Measurements from ENCODE around the gene CEP131. TPM values are rescaled to one million over a fixed set of nuclear protein-coding genes. Genes with fewer than 3 reads are reported as not detected.

The CEP131 gene
- total RNA-seq, 4 donors from 2014 or later: 9.2 to 35.0 (median 20.9) TPM

DNA sequence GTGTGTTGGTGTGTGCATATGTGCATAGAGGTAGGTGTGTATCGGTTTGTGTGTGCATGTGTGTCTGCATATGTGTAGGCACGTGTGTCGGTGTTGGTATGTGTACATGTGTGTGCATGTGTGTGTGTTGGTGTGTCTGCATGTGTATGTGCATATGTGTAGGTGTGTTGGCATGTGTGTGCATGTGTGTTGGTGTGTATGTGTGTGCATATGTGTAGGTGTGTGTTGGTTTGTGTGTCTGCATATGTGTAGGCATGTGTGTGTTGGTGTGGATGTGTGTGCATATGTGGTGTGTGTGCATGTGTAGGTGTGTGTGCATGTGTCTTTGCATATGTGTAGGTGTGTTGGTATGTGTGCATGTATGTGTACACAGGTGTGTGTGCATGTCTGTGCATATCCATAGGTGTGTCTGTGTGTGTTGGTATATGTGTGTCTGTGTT is 52.9 kb downstream of the CEP131 start:
- no peak overlapping the region for H3K27ac ChIP-seq
- TF ChIP-seq, protein P1, sequence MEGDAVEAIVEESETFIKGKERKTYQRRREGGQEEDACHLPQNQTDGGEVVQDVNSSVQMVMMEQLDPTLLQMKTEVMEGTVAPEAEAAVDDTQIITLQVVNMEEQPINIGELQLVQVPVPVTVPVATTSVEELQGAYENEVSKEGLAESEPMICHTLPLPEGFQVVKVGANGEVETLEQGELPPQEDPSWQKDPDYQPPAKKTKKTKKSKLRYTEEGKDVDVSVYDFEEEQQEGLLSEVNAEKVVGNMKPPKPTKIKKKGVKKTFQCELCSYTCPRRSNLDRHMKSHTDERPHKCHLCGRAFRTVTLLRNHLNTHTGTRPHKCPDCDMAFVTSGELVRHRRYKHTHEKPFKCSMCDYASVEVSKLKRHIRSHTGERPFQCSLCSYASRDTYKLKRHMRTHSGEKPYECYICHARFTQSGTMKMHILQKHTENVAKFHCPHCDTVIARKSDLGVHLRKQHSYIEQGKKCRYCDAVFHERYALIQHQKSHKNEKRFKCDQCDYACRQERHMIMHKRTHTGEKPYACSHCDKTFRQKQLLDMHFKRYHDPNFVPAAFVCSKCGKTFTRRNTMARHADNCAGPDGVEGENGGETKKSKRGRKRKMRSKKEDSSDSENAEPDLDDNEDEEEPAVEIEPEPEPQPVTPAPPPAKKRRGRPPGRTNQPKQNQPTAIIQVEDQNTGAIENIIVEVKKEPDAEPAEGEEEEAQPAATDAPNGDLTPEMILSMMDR (IDR thresholded peaks at IDR 0.05): no peak
- TF ChIP-seq POLR2A (IDR thresholded peaks at IDR 0.05): no peak
- no peak for TF ChIP-seq EP300 (IDR thresholded peaks at IDR 0.05)
- WGBS, 2 donors: 94 to 95% methylated on average over 3 of the region's 3 CpGs

DNA sequence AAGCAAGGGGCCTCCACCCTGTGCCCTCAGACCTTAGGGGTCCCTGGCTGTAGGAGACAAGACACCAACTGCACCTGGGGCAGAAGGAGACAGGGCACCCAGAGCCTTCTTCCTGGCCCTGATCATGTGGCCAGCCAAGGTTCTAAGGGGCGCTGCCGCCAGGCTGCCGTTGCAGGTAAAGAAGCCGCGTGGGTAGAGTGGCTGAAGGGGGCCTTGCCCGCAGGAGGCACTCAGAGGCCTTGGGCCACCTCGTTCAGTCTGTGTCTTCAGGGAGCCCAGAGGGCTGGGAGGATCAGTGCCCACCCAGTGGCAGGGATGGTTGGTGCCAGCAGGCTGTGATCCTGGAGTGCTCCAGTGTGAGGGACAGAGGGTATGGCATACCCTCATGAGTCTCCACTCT is 55.1 kb downstream of the CEP131 start:
- 89 to 93% methylated on average over 3 to 7 of the region's 7 CpGs for WGBS, 2 donors
- H3K9me3 ChIP-seq: no peaks in the 10 kb centered on the region
- TF ChIP-seq POLR2A (IDR thresholded peaks at IDR 0.05) (no peak), EP300 (IDR thresholded peaks at IDR 0.05) (no peak)
- TF ChIP-seq, protein P1 (IDR thresholded peaks at IDR 0.05): no peak

More for the DNA sequence above, 52.9 kb downstream of the CEP131 start:
- DNase-seq (ENCODE audit: low spot score in 2 of 2): no peak
- Histone ChIP-seq H3K27me3 (peaks cover 0 to 9% of the 10 kb centered on the region in 2 donors), H3K4me3 (no peak overlapping the region), H3K9me3 (no peaks in the 10 kb centered on the region), H3K4me1 (peaks cover 0 to 19% (median 3%) of the 10 kb centered on the region in 4 donors), H3K36me3 (no peaks in the 10 kb centered on the region)

DNA sequence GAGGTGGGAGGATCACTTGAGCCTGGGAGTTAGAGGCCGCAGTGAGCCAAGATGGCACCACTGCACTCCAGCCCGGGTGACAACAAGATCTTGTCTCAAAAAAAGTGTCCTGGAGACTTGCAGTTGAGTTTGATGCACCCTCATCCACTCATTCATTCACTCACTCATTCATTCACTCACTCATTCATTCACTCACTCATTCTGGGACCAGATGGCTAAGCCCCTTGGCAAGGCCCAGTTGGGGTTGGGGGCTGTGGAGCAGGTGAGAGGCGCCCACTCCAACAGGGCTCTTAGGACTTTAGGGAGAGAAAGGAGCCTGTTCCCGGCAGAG is 55.6 kb downstream of the CEP131 start:
- WGBS, 2 donors: 98% methylated on average over 4 of the region's 4 CpGs
- no peak for DNase-seq (ENCODE audit: low spot score in 2 of 2)
- no peaks in the 10 kb centered on the region for H3K36me3 ChIP-seq

More for the DNA sequence above, 55.1 kb downstream of the CEP131 start:
- no peak for DNase-seq (ENCODE audit: low spot score in 2 of 2)
- H3K27me3 ChIP-seq: peaks cover 0 to 9% of the 10 kb centered on the region in 2 donors
- H3K27ac ChIP-seq: no peak overlapping the region
- no peak overlapping the region for H3K4me3 ChIP-seq
- H3K36me3 ChIP-seq: no peaks in the 10 kb centered on the region
- H3K4me1 ChIP-seq: peaks cover 0 to 35% (median 3%) of the 10 kb centered on the region in 4 donors

DNA sequence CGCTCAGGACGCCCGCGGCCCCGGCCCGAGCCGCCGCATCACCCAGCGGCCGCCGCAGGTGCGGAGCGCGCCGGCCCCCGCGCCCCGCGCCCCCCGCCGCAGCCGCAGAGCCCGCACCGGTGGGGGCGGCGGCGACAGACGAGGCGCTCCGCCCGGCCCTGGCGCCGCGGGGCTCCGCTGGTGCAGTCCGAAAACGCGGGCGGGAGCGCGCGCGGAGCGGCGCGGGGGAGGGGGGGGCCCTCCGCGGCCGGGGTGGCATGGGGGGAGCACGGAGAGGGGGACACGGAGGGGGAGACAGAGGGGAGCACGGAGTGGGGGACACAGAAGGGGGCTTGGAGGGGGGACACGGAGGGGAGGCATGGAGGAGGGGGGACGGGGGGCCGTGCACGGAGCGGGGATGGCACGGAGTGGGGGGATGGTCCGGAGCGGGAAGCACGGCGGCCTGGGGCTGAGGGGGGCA is 56.7 kb downstream of the CEP131 start, which contains the start of gene AATK:
Gene AATK, minus strand, starts transcription at position 189 of the 460 bp plus-strand sequence. CDS start 229 bp downstream, outside the sequence.
- TF ChIP-seq POLR2A (IDR thresholded peaks at IDR 0.05) (no peak), EP300 (IDR thresholded peaks at IDR 0.05) (no peak)
- TF ChIP-seq, protein P1 (IDR thresholded peaks at IDR 0.05): no peak
- Histone ChIP-seq H3K4me1 (peaks cover 0 to 30% (median 3%) of the 10 kb centered on the region in 4 donors), H3K27me3 (peaks cover 0 to 9% of the 10 kb centered on the region in 2 donors), H3K9me3 (no peaks in the 10 kb centered on the region), H3K36me3 (no peaks in the 10 kb centered on the region), H3K27ac (peak within 1 kb of the TSS; percentile 43 to 90 (median 78)), H3K4me3 (peak within 1 kb of the TSS; percentile 37 to 61 (median 50))
- no peak for DNase-seq (ENCODE audit: low spot score in 2 of 2)
- WGBS, 2 donors: no CpG with 5 or more reads among the region's 62 CpGs

More for the DNA sequence above, 55.6 kb downstream of the CEP131 start:
- H3K27me3 ChIP-seq: peaks cover 0 to 9% of the 10 kb centered on the region in 2 donors
- TF ChIP-seq EP300 (IDR thresholded peaks at IDR 0.05): no peak
- TF ChIP-seq, protein P1 (IDR thresholded peaks at IDR 0.05): no peak
- no peak for TF ChIP-seq POLR2A (IDR thresholded peaks at IDR 0.05)
- no peaks in the 10 kb centered on the region for H3K9me3 ChIP-seq
- peaks cover 0 to 34% (median 3%) of the 10 kb centered on the region in 4 donors for H3K4me1 ChIP-seq
- no peak overlapping the region for H3K27ac ChIP-seq
- H3K4me3 ChIP-seq: no peak overlapping the region

DNA sequence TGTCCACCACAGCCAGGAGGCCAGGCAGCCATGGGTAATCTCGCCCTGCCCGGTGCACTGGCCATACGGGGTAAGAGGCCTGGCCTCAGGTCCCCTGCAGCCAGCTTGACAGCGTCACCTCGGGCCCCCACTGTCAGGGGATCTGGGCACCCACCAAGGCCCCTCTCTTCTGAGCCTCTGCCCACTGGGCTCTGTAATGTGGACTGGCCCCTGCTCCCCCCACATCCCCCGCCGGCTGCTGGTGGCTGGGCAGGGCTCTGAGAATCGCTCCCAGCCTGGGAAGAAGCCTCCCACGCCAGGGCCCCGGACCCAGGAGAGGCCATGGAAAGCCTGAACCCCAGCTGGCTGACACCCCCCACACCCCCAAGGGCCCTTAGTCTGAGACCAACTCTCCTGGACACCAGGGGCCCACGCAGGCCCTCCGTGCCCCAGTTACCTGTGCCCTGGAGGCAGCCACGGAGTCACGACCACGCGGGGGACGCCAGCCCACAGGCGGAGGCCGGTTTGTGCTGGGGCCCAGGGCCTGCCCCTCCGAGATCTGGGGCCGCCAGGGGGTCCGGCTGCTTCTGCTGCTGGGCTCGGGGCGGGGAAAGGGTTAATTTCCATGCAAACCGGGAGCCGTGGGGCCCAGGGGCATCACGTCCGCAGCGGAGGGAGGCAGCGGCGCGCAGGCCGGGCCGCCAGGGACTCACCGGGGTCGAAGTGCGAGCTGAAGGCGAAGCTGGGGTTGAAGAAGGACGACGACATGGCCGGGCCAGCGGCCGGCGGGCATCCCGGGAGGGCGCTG is 57.3 kb downstream of the CEP131 start, which contains the start of gene PVALEF:
Gene PVALEF, plus strand, starts transcription at position 262 of the 787 bp plus-strand sequence. CDS start 15,720 bp downstream, outside the sequence.
- no peak for TF ChIP-seq POLR2A (IDR thresholded peaks at IDR 0.05)
- Histone ChIP-seq H3K27ac (peak within 1 kb of the TSS; percentile 43 to 90 (median 78)), H3K36me3 (no peaks in the 10 kb centered on the region), H3K4me3 (peak within 1 kb of the TSS; percentile 37 to 61 (median 50)), H3K27me3 (peaks cover 0 to 9% of the 10 kb centered on the region in 2 donors), H3K9me3 (no peaks in the 10 kb centered on the region), H3K4me1 (peaks cover 0 to 36% (median 3%) of the 10 kb centered on the region in 4 donors)
- no peak for DNase-seq (ENCODE audit: low spot score in 2 of 2)
- 17 to 39% methylated on average over 16 to 31 of the region's 46 CpGs for WGBS, 2 donors

Measured in tibial nerve (tissue), 4 donors.